Measurements from ENCODE around the gene TMEM108.
"Not testable (repeated sequence)": the region's sequence is repeated elsewhere in the genome, so short reads cannot be mapped to it uniquely, and the experiment has no call there.

The TMEM108 gene

GRCh38 chr3:133038089-133038730 is at the start of gene TMEM108:
Gene TMEM108, plus strand, starts transcription at chr3:133038391.
- no peak for DNase-seq

- DNase-seq: no peak
Measured at GRCh38 chr3:132995971-132996370, 42.2 kb upstream of the TMEM108 start.

GRCh38 chr3:132997404-132998185 is 40.6 kb upstream of the TMEM108 start:
- DNase-seq: no peak

- not testable (repeated sequence) for DNase-seq
Measured at GRCh38 chr3:133005032-133005431, 33.2 kb upstream of the TMEM108 start.

- no peak for DNase-seq
Measured at GRCh38 chr3:133007601-133008000, 30.6 kb upstream of the TMEM108 start.

- no peak for DNase-seq
Measured at GRCh38 chr3:133014325-133014724, 23.9 kb upstream of the TMEM108 start.

GRCh38 chr3:133015573-133015972 is 22.6 kb upstream of the TMEM108 start:
- not testable (repeated sequence) for DNase-seq

GRCh38 chr3:133016838-133017309 is 21.3 kb upstream of the TMEM108 start:
- no peak for DNase-seq

GRCh38 chr3:133018921-133019320 is 19.3 kb upstream of the TMEM108 start:
- no peak for DNase-seq

- no peak for DNase-seq
Measured at GRCh38 chr3:133021206-133021605, 17.0 kb upstream of the TMEM108 start.

- no peak for DNase-seq
Measured at GRCh38 chr3:133023362-133023761, 14.8 kb upstream of the TMEM108 start.

- DNase-seq: no peak
Measured at GRCh38 chr3:133025546-133025945, 12.6 kb upstream of the TMEM108 start.

- DNase-seq: no peak
Measured at GRCh38 chr3:133032301-133032700, 5.9 kb upstream of the TMEM108 start.

GRCh38 chr3:133037436-133037835 is 755 bp upstream of the TMEM108 start:
- DNase-seq: no peak

- no peak for DNase-seq
Measured at GRCh38 chr3:133038731-133039375, 662 bp downstream of the TMEM108 start.

GRCh38 chr3:133040696-133041523 is 2.7 kb downstream of the TMEM108 start:
- no peak for DNase-seq

GRCh38 chr3:133041524-133041829 is 3.3 kb downstream of the TMEM108 start:
- DNase-seq: no peak

- no peak for DNase-seq
Measured at GRCh38 chr3:133042778-133043177, 4.6 kb downstream of the TMEM108 start.

- no peak for DNase-seq
Measured at GRCh38 chr3:133047980-133048379, 9.8 kb downstream of the TMEM108 start.

- no peak for DNase-seq
Measured at GRCh38 chr3:133049491-133049890, 11.3 kb downstream of the TMEM108 start.

GRCh38 chr3:133050891-133051290 is 12.7 kb downstream of the TMEM108 start:
- no peak for DNase-seq

- no peak for DNase-seq
Measured at GRCh38 chr3:133053532-133053931, 15.3 kb downstream of the TMEM108 start.

GRCh38 chr3:133054586-133054985 is 16.4 kb downstream of the TMEM108 start:
- no peak for DNase-seq

Data from activated naive CD4-positive, alpha-beta T cell treated with Interleukin-2 at 50 U/mL for 16 hours (primary cell).